Heart left ventricle (tissue), 13 donors: Measurements from ENCODE around the gene HIGD1A.

Source experiments
- CTCF ChIP-seq, 12 donors: fragments of 200-600 bp; sonication (generic) in 4 of 12; IDR thresholded peaks; one replicate each; pipeline versions ENCODE4 v1.5.0 to v1.8.0; 2018 to 2022; ENCODE audit warnings: antibody characterized with exemption in 12 of 12, mild to moderate bottlenecking in 5 of 12
- POLR2A ChIP-seq, 2 donors: fragments of 450-650 bp; IDR thresholded peaks; one replicate each; pipeline ENCODE4 v1.6.1; 2017; ENCODE audit warnings: antibody characterized with exemption in 2 of 2, mild to moderate bottlenecking in 2 of 2, moderate library complexity in 2 of 2
- donor health status: ischemic (EF 13 %, LVEDD 7.1; RV severe dilation, severe dysfunction).
- donor health status: DM: no; HTN: yes; CAD: no.
- donor health status: DM: no; HTN: no; CAD: no.
- donor health status: ischemic (EF 25% LVEDD 6.9; RV normal size, moderate dysfunction).
- donor health status: ischemic (EF 25% LVEDD 5.7; RV mildly dilated, moderate dysfunction).
- donor health status: ischemic (EF 35%, LVEDD 5.7; RV mildly dilated, moderate dysfunction).
- donor health status: nonischemic (EF 11% LVEDD 7.7; RV severe dilation, severe dysfunction).
- donor health status: DM: yes; HTN: yes; CAD: no.
- donor health status: PGD.
- donor health status: ischemic (EF 29% LVEDD 5.4; RV normal size, mild dysfunction).
- donor health status: nonischemic (EF 23%, LVEDD 6.1; RV moderate dilation, normal function).

- TF ChIP-seq POLR2A (IDR thresholded peaks at IDR 0.05) (no peak), CTCF (IDR thresholded peaks at IDR 0.05) (no peak)
These were observed 11.5 kb upstream of the HIGD1A start for GRCh38 chr3:42815826-42816225.
